GOT3 (cell line): ENCODE measurements around the gene ETS1.

Experiments
- DNase-seq: peaks from one replicate; lab custom pipeline; 2025; ENCODE audit warnings: mixed read lengths; lab: John Stamatoyannopoulos, UW

ETS1 gene

DNA sequence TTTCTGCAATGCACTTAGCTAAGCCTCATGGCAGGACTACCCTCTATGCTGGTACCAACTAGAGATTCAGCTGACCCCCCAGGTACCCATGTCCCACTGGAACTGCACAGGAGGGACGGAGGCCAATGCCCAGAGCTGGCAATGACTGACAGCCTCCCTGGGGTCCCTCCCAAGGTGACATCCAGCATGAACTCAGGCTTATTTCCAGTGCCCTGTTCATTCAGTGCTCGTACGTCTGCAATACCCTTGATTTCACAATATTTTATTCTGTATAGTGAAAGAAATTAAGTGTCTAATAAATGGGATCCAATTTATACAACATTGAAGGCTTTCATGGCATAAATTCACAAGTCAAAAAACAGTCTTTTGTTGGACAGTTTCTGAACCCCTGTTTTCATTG is 20.2 kb downstream of the ETS1 start:
- no peak for DNase-seq

DNA sequence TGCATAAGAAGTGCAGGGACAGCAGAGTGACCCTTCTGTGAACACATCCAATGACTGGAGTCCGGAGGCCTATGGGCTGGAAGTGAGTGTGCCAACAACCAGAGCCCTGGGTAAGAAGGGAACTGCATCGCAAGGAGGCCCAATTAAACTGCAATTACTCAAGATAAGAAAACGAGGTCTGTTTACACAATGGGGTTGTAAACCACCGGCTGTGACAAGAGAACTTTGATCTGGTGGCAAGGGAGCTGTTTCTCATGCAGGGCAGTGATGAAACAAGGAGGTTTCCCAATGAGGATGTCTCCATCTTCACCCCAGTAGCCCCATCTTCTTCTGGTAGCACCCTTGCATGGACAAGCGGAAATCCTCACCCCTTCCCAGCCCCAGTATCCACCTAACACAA is 21.5 kb downstream of the ETS1 start:
- DNase-seq = no peak

DNA sequence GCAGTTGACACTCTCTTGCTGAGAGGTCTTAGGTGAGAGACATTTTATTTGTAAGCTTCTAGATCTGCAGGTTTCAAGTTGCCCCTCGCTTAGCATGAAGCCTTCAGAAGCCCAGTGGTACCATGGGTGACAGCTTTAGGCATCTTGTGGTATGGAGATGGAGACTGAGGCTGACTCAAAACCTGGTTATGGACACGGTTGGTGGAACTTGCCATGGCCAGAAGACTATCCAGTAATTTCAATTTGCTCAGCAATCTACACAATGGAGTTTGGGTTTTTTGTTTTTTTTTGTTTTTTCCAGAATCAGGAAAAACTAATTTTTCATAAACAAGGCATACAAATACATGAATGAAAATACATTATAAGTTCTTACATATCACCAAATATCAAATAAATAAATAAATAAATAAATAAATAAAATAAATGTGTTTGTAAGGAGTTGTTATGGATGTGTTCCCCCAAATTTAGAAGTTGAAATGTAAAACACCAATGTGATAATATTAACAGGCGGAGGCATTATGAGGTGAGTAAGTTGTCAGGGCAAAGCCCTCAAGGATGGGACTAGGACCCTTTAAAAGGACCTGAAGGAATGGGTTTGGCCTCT is 22.6 kb downstream of the ETS1 start:
- DNase-seq = no peak

DNA sequence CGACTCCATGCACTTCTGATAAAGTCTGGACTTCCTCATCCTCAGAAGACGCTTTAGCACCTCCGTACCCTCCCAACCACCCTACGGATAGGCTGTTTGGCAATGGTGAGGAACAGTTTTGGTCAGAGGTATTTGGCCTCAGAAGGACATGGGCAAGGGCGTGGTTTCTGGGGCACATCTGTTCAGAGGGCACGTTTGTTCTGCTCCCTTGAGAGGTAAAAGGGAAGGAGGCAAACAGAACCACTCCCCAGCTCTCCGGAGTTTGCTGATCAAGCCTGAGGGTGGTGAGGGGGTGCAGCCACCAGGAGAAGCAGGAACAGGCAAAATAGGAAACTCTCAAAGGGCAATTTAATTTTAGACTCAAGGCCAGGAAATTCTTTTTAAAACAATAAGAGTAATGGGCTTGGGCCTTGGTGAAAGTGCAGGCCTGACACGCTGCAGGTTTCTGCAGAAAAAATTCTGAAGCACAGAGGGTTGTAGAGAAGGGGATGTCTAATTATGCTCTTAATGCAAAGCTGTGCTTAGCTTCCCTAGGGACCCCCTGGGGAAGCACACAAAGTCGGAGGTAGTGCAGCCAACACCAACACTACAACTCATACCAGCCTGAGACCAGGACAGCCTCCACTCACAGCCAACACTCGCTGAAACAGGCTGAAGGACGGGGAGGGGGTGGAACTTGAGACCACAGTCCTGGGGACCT is 23.3 kb downstream of the ETS1 start:
- DNase-seq = no peak

DNA sequence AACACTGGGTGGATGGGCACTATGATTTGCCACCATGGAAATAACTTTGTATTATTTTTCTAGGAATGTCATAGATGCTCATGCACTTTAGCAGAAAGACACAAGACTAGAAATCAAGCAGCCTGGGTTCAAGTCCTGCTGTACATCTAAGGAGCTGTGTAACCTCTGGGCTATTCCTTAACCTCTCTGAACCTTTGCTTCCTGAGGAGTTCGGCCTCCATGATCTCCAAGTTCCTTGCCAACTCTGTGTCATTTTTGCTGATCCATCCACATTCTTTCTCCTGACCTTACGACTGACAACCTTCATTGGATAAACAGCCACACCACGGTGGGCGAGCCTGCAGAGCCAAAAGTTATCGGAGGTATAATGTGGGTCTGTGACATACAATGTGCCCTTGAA is 24.1 kb downstream of the ETS1 start:
- DNase-seq = no peak

DNA sequence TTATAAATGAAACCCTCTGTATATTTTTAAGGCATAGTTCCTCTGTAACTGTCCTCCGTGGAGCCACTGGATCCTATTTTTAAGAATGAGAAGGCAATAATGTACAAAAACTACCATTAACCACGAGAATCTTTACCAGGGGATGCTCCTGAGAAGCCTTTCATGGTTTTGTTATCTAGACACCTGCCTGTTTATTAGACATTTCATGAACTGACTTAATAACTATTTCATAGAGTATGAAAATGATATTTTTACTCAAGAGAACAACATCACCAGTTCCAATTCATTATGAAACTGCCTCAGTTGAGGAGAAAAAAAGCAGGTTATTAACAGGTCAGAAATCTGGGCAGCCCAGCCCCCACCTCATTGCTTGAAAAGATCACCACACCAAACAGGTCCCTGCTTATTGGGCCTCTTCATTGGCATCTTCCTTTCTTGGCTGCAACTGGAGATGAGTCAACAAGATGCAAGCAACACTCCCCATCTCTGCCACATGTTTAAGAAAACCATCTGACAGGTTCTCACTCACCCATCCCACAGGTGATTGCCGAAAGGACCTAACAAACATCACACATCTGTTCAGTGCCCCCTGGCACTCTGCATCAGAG is 27.8 kb downstream of the ETS1 start:
- DNase-seq = no peak

DNA sequence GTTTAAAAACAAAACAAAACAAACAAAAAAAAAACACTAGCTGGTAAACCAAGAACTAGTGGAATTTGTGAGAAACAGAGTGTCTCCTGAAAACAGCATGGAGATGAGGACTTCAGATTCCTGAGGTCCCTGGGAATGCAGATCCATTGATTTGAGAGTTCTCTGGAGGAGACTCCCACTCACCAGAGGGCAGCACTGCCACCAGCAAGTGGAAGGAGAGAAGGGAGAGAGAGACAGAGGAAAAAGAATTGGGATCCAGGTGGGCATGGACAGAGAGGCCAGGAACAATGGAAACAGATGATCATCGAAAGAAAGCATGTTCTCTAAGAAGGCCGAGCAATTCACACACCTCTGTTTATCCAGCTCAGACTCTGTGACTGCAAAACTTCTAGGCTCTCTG is 31.8 kb downstream of the ETS1 start:
- DNase-seq = no peak

DNA sequence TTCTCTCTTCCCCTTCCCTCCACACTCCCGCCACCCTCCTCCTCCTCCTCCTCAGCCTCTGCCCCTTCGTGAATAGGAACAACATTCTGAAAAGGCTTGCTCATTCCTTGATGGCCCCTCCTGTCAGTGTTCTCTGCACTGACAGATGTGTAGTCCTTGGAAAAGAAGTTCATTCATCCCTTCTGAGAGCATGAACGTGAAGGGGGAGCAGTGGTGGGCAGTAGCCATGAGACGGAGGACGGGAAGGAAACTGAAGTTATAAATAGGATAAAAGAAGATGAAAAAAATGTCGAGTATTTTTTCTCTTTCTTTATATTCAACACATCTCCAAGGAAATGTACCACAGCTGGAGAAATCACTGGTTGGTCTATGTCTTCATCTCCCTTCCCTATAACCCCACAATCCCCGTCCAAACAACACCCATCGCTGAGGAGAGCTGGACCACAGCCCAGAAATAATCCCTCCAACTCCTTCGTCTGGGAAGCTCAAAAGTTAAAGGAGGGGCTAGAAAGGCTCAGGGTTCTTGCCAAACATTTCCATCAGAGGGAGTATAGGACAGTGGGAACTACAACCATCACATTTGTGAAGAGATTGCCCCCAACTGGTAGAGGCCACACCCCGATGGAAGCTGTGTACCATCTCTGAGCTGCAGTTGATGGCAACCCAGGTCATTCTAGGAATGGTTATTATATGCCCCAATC is 33.5 kb downstream of the ETS1 start:
- no peak for DNase-seq

DNA sequence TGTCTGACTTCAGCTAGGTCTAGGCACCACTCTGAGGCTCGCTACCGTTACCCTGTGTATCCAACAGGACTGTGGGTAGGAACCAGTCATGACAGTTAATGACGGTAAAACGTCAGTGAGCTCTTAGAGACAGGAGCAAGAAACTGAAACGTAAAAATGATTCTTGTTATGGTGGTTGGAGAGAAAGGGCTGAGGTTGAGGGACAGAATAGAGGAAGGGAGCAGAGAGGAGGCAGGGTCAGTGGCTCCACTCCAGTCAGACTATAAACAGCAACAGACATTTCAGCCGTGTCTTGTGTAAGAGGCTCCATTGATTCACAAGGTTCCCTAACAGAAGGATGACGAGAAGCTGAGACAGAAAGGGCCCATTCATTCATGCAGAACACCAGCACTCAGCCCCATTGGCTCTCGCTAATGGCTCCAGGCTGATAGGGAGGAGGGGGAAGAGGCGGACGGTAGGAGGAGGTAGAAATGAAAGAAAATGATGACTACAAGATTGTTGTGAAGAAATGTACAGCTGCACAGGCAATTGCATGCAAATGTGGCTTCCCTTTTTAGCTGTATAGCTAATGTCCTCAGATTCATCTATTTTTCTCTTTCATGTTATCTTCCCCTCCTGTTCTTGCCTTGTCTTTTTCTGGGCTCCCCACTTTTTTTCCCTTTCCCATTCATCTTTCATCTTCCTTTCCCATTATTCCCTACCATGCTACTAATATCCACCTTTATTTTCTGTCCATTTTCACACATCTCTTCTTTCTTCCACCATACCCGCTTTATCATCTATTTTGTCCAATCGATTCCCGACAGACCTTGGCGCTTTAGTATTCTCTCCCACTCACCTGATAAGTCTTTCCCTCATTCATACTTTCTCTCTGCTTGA is 34.3 kb downstream of the ETS1 start:
- no peak for DNase-seq

DNA sequence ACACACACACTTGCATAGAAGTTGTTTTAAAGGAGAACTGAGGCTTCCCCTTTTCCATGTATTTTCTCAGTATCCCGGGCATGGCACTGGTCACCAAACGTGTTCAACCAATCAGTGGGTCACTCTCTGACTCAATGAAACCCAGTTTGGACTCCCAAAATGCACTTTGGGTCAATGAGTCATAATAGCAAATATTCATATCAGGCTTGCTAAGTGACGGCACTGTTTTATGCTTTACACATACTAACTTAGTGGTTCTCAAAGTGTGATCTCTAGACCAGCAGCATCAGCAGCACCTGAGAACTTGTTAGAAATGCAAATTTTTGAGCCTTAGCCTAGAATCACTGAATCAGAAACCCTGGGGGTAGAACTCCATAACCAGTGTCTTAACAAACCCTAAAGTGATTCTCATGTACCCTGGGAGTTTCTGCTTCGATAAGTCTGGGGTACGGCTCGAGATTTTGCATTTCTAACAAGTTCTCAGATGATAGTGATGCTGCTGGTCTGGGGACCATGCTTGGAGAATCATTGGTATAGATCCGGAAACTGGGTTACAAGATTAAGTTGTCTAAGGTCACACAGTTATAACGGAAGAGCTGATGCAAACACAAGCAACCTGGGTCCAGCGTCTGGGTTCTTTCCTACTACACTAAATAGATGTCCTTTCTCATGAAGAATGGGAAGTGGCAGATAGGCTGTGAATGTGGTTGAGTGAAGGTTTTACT is 35.6 kb downstream of the ETS1 start:
- DNase-seq = no peak

DNA sequence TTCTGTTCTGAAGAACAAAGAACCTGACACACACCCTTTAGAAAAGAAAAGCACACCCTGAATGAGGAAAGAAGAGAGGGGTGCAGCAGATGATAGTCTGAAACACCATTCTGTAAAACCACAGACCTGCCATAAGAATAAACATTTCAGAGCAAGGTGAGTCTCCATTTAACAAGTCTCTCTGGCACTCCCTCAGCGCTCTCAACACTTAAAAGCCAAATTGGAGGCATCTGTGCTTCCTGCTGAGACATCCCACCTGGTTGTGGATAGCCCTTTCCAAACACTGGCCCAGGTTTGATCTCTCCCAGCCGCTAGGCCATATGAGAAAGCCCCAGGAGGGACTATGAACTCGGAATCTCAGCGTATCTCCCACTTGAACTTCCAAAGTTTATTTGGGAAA is 36.3 kb downstream of the ETS1 start:
- no peak for DNase-seq

DNA sequence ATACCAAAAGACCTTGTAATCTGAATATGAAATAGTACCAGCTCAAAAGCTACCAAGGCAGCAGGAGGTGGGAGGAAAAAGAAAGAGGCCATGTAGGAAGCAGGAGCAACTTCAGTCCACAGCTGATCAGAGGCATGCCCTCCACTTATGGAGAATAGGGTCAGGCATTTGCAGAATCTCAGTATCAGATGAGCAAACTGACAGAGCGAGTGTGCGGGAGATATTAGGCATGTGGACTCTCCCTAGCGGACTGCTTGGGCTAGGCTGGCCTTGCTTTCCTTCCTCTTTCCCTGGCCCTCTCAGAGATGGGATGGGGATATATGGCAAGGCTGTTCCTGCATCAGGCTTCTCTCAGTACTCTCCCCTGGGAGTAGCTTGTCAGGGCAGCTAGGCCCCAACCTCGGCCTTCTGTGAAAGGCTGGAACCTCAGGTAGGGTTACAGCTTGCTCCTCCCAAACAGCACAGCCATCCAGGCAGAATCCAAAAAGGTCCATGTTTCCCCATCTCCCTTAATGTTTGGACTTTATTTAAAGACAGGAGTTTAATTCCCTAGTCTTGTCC is 37.0 kb downstream of the ETS1 start:
- no peak for DNase-seq

DNA sequence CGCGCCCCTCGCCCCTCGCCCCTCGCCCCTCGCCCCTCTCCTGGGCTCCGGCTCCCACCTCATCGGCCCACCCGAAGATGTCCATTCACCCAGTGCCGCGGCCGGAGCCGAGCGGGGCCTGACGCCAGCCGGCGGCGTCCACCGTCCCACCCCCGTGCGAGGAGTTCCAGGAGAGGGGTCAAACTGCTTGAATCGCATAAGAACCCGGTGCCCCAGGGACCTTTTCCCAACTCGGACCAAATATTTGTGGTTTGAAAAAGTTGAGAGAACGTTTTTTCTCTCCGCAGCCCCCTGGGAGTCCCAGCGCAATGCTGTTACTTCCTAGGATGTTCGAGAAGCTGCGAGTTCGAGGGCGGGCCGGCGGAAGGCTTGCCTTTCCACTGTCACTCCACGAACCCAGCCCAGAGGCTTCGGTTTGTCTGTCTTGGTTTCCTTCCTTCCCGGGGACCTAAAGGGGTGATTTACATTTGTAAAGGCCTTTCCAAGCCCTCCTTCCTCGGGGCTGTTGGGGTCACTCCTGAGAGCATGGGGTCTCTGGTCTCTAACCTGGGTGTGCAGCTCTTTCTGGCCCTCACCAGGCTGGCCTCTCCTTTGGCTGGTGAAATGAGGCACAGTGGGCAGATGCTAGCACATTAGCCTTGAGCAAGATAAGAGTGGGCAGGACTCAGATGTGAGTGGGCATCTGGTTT is 38.0 kb downstream of the ETS1 start:
- DNase-seq = no peak

DNA sequence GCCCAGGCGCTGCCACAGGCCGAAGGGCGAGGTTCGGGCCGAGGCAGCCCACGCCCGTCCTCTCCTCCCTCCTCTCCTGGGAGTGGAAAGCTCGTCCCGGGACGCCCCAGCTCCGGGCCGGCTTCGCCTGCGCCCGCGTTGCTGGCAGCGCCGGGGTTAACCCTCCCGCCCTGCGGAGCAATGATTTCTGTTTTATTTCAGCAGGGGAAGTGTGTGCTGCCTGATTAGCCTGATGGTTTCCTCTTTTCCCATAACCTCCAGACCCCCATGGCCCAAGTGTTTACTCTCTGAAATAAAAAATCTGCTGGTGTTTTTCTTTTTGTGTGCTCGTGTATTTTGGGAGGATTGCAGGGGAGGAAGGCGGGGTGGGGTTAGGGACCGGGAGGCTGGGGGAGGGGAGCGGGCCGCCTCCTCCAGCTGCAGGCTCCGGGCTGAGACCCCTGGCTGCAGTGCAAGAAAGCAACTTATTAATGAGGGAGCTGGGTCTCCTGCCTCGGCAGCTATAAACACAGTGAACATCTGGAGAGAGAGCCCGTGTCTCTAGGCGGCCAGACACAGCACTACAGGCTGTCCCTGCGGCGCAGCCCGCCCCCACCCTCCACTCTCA is 38.6 kb downstream of the ETS1 start:
- no peak for DNase-seq

DNA sequence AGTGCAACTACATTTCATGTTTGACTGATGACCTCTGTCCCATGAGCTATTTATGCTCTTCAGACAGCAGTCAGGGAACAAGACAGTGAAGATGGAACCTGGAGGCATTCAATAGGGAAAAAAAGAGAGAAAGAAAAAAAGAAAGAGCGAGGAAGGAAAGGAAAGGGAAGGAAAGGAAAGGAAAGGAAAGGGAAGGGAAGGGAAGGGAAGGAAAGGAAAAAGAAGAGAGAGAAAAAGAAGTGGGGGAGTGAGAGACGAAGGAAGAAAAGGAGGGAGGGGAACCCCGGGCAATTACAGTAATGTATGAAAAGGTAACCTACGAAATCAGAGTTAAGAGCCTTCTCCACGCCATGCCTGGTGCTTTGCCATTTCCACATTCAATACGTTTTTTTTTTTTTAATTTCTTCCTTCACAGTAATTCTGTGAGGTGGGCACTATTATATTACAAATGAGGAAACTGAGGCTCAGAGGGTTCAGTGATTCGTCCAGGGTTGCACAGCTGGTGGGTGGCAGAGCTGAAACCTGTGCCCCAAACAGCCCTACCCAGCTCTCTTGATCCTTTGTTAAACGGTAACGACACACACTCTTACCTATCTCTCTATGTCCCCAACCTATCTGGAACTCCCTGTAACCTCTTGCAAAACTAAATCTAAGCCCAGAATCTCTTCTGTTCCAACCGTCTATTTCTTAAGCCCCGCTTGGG is 39.3 kb downstream of the ETS1 start:
- no peak for DNase-seq

DNA sequence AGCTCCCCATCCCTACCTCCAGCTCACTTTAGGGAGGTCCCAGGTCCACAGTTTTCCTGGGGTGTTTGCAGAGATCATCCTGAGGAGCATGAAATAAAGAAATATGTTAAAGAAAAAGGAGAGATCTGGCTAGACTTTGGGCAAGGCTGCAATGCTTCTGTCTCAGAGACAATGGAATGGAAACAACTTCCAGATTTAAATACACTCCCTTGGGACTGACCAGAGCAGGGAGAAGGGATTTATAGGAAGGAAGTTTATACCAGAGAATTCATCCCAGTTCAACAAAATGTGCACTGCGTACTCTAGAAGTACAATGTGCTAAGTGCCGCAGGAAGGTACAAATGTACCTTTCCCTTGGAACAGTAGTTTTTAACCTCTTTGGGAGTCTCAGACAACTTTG is 40.4 kb downstream of the ETS1 start:
- DNase-seq = no peak

DNA sequence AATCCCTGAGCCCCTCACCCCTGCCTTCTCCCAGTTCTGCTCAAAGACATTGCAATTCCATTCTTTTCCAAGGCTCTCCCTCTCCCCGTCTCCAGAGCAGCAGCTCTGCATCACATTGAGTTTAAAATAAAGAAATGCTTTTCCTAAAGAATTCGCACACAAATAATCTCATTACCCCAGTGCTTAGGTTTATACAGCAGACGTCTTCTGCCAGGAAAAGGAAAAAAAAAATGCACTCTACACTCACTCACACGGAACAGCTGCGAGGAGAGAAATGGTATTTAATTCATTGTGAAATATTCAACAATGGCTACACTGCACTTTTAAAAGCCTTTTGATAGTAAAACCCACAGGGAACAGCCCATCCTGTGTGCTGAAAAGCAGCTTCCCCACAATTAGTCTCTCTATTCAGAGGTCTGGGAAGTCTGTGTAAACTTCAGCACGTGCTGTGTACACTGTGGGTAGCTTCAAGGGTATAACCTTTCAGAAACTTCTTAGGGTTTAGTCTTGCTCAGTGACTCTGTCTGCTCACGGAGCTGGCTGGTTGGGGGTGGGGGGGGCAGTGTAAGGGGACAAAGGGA is 42.8 kb downstream of the ETS1 start:
- no peak for DNase-seq

DNA sequence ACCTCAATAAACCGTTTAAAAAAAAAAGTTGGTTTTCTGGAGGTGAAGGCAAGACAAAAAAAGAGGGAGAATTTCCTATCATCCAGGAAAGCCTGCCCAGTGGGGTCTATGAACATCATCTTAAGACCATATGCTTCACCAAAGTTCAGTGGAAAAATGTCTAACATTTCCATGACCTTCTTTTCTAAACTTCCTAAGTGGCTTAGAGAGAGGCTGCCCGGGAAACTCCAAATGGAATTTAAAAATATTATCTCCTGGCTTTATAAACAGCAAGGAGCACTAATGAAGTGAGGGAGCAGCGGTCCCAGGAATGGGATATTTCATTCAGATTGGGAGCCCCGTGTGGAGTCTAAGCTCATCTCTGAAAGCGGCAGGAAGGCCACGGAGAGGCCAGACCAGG is 46.9 kb downstream of the ETS1 start:
- no peak for DNase-seq

DNA sequence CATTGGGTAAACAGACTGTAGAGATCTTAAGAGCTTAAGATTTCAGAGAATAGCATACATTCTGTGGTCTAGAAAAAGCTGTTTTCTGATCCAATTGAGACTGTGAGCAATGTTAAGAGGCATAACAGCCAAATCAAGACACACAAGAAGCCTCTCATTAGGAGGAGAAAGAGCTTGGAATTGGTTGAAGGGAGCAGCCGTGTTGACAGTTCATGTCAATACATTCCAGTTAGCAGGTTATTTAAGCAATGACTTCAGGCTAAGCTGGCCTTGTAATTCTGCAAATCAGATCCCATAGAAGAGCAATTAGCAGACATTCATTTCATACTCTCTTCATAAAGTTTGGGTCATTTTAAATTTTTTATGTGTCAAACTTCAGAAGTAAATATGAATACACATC is 50.9 kb downstream of the ETS1 start:
- no peak for DNase-seq
